ENCODE results near the gene P2RX5.
"Not testable (repeated sequence)": the region's sequence is repeated elsewhere in the genome, so short reads cannot be mapped to it uniquely, and the experiment has no call there.

Gene P2RX5

DNA sequence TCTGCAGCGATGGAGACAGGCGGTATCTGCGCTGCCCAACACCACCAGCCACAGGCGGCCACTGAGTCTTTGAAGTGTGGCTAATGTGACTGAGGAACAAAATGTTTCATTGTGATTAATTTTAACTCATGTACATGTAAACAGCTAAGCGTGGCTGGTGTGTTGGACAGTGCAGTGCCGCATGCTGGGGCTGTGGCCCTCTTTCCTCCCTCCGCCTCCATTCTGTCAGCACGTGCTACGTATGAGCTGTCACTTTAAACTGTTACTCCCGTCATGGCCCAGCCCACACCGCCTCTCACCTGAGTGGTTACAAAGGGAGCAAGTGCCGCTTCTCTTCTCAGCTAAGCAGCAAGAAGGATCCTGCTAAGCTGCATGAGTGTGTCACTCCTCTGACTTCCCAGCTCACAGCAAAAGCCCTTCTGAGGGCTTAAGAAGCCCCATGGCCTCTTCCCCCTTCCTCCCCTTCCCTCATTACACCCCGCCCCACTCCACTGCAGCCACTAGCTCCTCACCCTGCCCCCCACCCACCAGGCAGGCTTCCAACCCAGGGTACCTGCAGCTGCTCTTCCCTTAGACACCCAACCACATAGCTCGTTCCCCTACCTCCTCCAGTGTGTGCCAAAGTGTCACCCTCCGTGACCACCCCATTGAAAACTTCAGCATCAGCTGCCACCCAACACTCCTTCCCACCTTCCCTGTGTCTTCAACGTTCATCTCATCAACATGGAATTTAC lies 42.8 kb upstream of the P2RX5 start:
- DNase-seq (ENCODE audit: low spot score): no peak
- TF ChIP-seq, protein P1, sequence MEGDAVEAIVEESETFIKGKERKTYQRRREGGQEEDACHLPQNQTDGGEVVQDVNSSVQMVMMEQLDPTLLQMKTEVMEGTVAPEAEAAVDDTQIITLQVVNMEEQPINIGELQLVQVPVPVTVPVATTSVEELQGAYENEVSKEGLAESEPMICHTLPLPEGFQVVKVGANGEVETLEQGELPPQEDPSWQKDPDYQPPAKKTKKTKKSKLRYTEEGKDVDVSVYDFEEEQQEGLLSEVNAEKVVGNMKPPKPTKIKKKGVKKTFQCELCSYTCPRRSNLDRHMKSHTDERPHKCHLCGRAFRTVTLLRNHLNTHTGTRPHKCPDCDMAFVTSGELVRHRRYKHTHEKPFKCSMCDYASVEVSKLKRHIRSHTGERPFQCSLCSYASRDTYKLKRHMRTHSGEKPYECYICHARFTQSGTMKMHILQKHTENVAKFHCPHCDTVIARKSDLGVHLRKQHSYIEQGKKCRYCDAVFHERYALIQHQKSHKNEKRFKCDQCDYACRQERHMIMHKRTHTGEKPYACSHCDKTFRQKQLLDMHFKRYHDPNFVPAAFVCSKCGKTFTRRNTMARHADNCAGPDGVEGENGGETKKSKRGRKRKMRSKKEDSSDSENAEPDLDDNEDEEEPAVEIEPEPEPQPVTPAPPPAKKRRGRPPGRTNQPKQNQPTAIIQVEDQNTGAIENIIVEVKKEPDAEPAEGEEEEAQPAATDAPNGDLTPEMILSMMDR (IDR thresholded peaks at IDR 0.05; ENCODE audit: extremely low read depth, insufficient read depth, missing control alignments): no peak

DNA sequence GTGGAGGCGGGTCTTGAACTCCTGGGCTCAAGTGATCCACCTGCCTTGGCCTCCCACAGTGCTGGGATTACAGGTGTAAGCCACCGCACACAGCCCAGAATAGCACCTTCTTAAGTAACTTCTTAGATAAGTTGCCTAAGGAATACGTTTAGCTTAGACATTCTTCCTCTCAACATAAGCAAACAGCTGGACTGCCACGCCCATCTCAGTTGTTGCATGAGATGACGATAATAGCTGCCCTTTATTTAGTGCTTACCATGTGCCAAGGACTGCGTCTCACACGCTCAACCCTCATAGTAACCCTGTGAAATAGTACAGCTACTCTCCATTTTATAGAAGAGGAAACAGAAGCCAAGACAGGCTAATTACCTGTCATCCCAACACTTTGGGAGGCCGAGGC lies 39.6 kb upstream of the P2RX5 start:
- TF ChIP-seq, protein P1 (IDR thresholded peaks at IDR 0.05; ENCODE audit: extremely low read depth, insufficient read depth, missing control alignments): no peak
- no peak for DNase-seq (ENCODE audit: low spot score)
- in situ Hi-C loops (cut with MboI; ENCODE audit: low pct_unique_long_range_greater_than_20kb, low sequenced_read_pairs, unreplicated experiment): loop anchor here (5.0 to 10.0 kb wide), 2 partner anchors 51 to 87 kb away; no protein-coding TSS in a partner anchor

More for the DNA sequence above, 42.8 kb upstream of the P2RX5 start:
- in situ Hi-C loops (cut with MboI; ENCODE audit: low pct_unique_long_range_greater_than_20kb, low sequenced_read_pairs, unreplicated experiment): loop anchor here (5.0 to 10.0 kb wide), 2 partner anchors 54 to 84 kb away; no protein-coding TSS in a partner anchor

DNA sequence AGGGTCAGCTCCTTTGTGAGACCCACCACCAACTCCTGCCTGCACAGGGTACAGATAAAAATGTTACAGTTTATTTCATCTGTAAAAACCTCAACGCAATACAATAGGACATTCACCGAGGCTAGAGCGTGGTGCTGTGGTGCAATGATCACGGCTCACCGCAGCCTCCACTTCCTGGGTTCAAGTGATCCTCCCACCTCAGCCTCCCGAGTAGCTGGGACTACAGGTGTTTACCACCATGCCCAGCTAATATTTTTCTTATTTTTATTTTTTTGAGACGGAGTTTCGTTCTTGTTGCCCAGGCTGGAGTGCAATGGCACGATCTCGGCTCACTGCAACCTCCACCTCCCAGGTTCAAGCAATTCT lies 38.9 kb upstream of the P2RX5 start:
- DNase-seq (ENCODE audit: low spot score): not testable (repeated sequence)
- in situ Hi-C loops (cut with MboI; ENCODE audit: low pct_unique_long_range_greater_than_20kb, low sequenced_read_pairs, unreplicated experiment): loop anchor here (5.0 to 10.0 kb wide), 2 partner anchors 50 to 87 kb away; no protein-coding TSS in a partner anchor

DNA sequence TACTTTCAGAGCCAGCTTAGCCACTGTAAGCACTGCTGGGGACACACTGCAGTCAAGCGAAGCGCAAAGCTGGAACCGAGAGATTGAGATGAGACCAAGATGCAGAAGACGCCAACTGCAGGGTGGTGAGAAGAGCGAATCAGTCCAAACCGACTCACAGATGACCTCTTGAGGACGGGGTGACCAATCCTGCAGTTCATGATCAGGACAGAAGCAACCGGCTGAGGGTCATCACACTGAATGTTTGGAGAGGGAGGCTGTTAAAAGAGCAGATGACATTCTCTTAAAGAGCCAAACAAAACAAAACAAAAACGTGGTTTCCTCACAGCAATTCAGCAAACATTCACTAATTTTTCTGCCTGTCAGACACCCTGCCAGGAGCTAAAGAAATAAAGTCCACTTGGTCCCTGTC lies 36.3 kb upstream of the P2RX5 start:
- in situ Hi-C loops (cut with MboI; ENCODE audit: low pct_unique_long_range_greater_than_20kb, low sequenced_read_pairs, unreplicated experiment): loop anchor here (10.0 kb wide), 1 partner anchor 47 kb away; no protein-coding TSS in a partner anchor
- TF ChIP-seq, protein P1 (IDR thresholded peaks at IDR 0.05; ENCODE audit: extremely low read depth, insufficient read depth, missing control alignments): peak; percentile 72
- peak; percentile 75 for DNase-seq (ENCODE audit: low spot score)

DNA sequence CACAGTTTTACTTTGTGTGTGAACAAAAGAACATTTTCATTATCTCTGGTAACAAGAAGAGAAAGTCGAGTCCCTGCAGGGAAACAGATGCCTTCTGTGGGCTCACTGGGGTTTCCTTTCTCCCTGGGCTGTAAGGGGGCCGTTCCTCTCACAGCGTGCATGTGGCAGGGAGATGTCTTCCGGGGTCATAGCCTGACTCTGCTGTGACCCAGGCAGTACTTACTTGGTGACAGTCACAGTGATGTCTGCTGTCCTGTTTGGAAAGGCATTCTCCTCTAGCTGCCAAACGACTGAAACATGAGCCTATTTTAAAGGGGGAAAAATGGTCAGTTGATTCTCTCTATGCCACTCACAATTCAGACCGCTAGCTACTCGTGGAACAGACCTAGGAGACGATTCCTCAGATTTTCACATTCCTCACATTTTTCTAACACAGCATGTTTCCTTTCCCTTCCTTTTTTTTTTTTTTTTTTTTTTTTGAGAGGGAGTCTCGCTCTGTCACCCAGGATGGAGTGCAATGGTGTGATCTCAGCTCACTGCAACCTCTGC lies 35.0 kb upstream of the P2RX5 start:
- in situ Hi-C loops (cut with MboI; ENCODE audit: low pct_unique_long_range_greater_than_20kb, low sequenced_read_pairs, unreplicated experiment): loop anchor here (10.0 kb wide), 1 partner anchor 46 kb away; no protein-coding TSS in a partner anchor
- TF ChIP-seq, protein P1 (IDR thresholded peaks at IDR 0.05; ENCODE audit: extremely low read depth, insufficient read depth, missing control alignments): no peak
- no peak for DNase-seq (ENCODE audit: low spot score)

DNA sequence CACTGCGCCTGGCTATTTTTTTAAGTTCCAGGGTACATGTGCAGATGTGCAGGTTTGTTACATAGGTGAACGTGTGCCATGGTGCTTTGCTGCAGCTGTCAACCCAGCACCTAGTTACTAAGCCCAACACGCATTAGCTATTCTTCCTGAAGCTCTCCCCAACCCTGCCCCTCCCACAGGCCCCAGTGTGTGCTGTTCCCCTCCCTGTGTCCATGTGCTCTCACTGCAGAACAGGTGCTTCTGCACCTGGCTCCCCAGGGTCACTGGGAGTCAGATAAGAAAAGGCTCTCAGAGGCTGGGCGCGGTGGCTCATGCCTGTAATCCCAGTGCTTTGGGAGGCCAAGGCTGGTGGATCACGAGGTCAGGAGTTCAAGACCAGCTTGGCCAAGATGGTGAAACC lies 33.9 kb upstream of the P2RX5 start:
- TF ChIP-seq, protein P1 (IDR thresholded peaks at IDR 0.05; ENCODE audit: extremely low read depth, insufficient read depth, missing control alignments): no peak
- in situ Hi-C loops (cut with MboI; ENCODE audit: low pct_unique_long_range_greater_than_20kb, low sequenced_read_pairs, unreplicated experiment): loop anchor here (10.0 kb wide), 1 partner anchor 45 kb away; no protein-coding TSS in a partner anchor
- no peak for DNase-seq (ENCODE audit: low spot score)

DNA sequence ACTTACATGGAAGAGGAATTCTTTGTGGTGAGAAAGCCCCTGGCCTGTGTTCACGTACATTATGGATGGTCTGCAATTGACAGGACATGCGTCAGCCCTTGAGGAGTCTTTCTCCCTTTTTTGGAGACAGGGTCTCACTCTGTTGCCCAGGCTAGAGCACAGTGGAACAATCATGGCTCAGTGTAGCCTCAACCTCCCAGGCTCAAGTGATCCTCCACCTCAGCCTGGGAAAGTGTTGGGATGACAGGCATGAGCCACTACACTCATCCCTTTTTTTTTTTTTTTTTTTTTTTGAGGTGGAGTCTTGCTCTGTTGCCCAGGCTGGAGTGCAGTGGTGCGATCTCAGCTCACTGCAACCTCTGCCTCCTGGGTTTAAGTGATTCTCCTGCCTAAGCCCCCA lies 32.1 kb upstream of the P2RX5 start:
- DNase-seq (ENCODE audit: low spot score); in situ Hi-C loops (cut with MboI; ENCODE audit: low pct_unique_long_range_greater_than_20kb, low sequenced_read_pairs, unreplicated experiment): not testable (repeated sequence)

Measured in GM13977 (cell line).